Measurements from ENCODE around the gene RHO. TPM values are rescaled to one million over a fixed set of nuclear protein-coding genes. Genes with fewer than 3 reads are reported as not detected.
"Not testable (repeated sequence)": the region's sequence is repeated elsewhere in the genome, so short reads cannot be mapped to it uniquely, and the experiment has no call there.

RHO gene
- polyA plus RNA-seq (2013, experiment 1 of 4): not detected
- not detected for polyA plus RNA-seq (2013, experiment 2 of 4)
- polyA plus RNA-seq (2013, experiment 3 of 4): not detected
- not detected for polyA plus RNA-seq (2013, experiment 4 of 4)

GRCh38 chr3:129528589-129529100, at the start of gene RHO:
RHO (plus strand) TSS chr3:129528639; CDS start chr3:129528734, 95 bp downstream.
- Histone ChIP-seq H3K9me3 (ENCODE audit: control insufficient read depth, low read length) (no peaks in the 10 kb centered on the region), H3K36me3 (ENCODE audit: control insufficient read depth, insufficient read depth, low read length) (no peaks in the 10 kb centered on the region), H3K4me3 (ENCODE audit: insufficient read depth, low read depth, low read length) (no peak within 1 kb of the TSS), H3K4me1 (ENCODE audit: control insufficient read depth, insufficient read depth, low read length) (peaks cover 29% of the 10 kb centered on the region), H3K27ac (ENCODE audit: insufficient read depth, low read depth, low read length, poor library complexity, severe bottlenecking) (no peak within 1 kb of the TSS), H3K27me3 (ENCODE audit: control insufficient read depth, insufficient read depth, low read length, poor library complexity, severe bottlenecking) (no peaks in the 10 kb centered on the region)
- WGBS, 2 experiments: 95 to 96% methylated on average over 18 of the region's 18 CpGs

GRCh38 chr3:129481225-129481765, 47.1 kb upstream of the RHO start:
- H3K9me3 ChIP-seq (ENCODE audit: control insufficient read depth, low read length); H3K27me3 ChIP-seq (ENCODE audit: control insufficient read depth, insufficient read depth, low read length, poor library complexity, severe bottlenecking); H3K27ac ChIP-seq (ENCODE audit: insufficient read depth, low read depth, low read length, poor library complexity, severe bottlenecking); H3K4me3 ChIP-seq (ENCODE audit: insufficient read depth, low read depth, low read length): not testable (repeated sequence)
- WGBS, 2 experiments: 88 to 89% methylated on average over 4 to 5 of the region's 11 CpGs
- peaks cover 25% of the 10 kb centered on the region for H3K36me3 ChIP-seq (ENCODE audit: control insufficient read depth, insufficient read depth, low read length)
- peaks cover 23% of the 10 kb centered on the region for H3K4me1 ChIP-seq (ENCODE audit: control insufficient read depth, insufficient read depth, low read length)

- H3K36me3 ChIP-seq (ENCODE audit: control insufficient read depth, insufficient read depth, low read length): peaks cover 20% of the 10 kb centered on the region
- no peak overlapping the region for H3K4me3 ChIP-seq (ENCODE audit: insufficient read depth, low read depth, low read length)
- no peaks in the 10 kb centered on the region for H3K27me3 ChIP-seq (ENCODE audit: control insufficient read depth, insufficient read depth, low read length, poor library complexity, severe bottlenecking)
- WGBS, 2 experiments: 92% methylated on average over 12 of the region's 12 CpGs
- no peaks in the 10 kb centered on the region for H3K9me3 ChIP-seq (ENCODE audit: control insufficient read depth, low read length)
- H3K4me1 ChIP-seq (ENCODE audit: control insufficient read depth, insufficient read depth, low read length): peaks cover 28% of the 10 kb centered on the region
- H3K27ac ChIP-seq (ENCODE audit: insufficient read depth, low read depth, low read length, poor library complexity, severe bottlenecking): no peak overlapping the region
Observed at GRCh38 chr3:129481766-129482332, 46.6 kb upstream of the RHO start.

- Histone ChIP-seq H3K36me3 (ENCODE audit: control insufficient read depth, insufficient read depth, low read length) (peaks cover 12% of the 10 kb centered on the region), H3K4me3 (ENCODE audit: insufficient read depth, low read depth, low read length) (no peak overlapping the region), H3K27me3 (ENCODE audit: control insufficient read depth, insufficient read depth, low read length, poor library complexity, severe bottlenecking) (no peaks in the 10 kb centered on the region), H3K4me1 (ENCODE audit: control insufficient read depth, insufficient read depth, low read length) (peaks cover 33% of the 10 kb centered on the region), H3K9me3 (ENCODE audit: control insufficient read depth, low read length) (no peaks in the 10 kb centered on the region), H3K27ac (ENCODE audit: insufficient read depth, low read depth, low read length, poor library complexity, severe bottlenecking) (no peak overlapping the region)
- 50 to 59% methylated on average over 1 of the region's 1 CpG for WGBS, 2 experiments
Observed at GRCh38 chr3:129482721-129483120, 45.7 kb upstream of the RHO start.

- Histone ChIP-seq H3K4me3 (ENCODE audit: insufficient read depth, low read depth, low read length) (no peak overlapping the region), H3K36me3 (ENCODE audit: control insufficient read depth, insufficient read depth, low read length) (peaks cover 2% of the 10 kb centered on the region), H3K9me3 (ENCODE audit: control insufficient read depth, low read length) (no peaks in the 10 kb centered on the region), H3K27ac (ENCODE audit: insufficient read depth, low read depth, low read length, poor library complexity, severe bottlenecking) (no peak overlapping the region), H3K4me1 (ENCODE audit: control insufficient read depth, insufficient read depth, low read length) (peaks cover 33% of the 10 kb centered on the region), H3K27me3 (ENCODE audit: control insufficient read depth, insufficient read depth, low read length, poor library complexity, severe bottlenecking) (no peaks in the 10 kb centered on the region)
- WGBS, 2 experiments: 56 to 68% methylated on average over 8 of the region's 8 CpGs
Observed at GRCh38 chr3:129483870-129484269, 44.6 kb upstream of the RHO start.

- peaks cover 33% of the 10 kb centered on the region for H3K4me1 ChIP-seq (ENCODE audit: control insufficient read depth, insufficient read depth, low read length)
- H3K36me3 ChIP-seq (ENCODE audit: control insufficient read depth, insufficient read depth, low read length); H3K9me3 ChIP-seq (ENCODE audit: control insufficient read depth, low read length); H3K27me3 ChIP-seq (ENCODE audit: control insufficient read depth, insufficient read depth, low read length, poor library complexity, severe bottlenecking); H3K27ac ChIP-seq (ENCODE audit: insufficient read depth, low read depth, low read length, poor library complexity, severe bottlenecking); H3K4me3 ChIP-seq (ENCODE audit: insufficient read depth, low read depth, low read length): not testable (repeated sequence)
- 97 to 98% methylated on average over 6 of the region's 6 CpGs for WGBS, 2 experiments
Observed at GRCh38 chr3:129485146-129485545, 43.3 kb upstream of the RHO start.

- no peaks in the 10 kb centered on the region for H3K27me3 ChIP-seq (ENCODE audit: control insufficient read depth, insufficient read depth, low read length, poor library complexity, severe bottlenecking)
- 73 to 75% methylated on average over 11 of the region's 11 CpGs for WGBS, 2 experiments
- H3K4me3 ChIP-seq (ENCODE audit: insufficient read depth, low read depth, low read length): no peak overlapping the region
- H3K27ac ChIP-seq (ENCODE audit: insufficient read depth, low read depth, low read length, poor library complexity, severe bottlenecking): peak overlapping the region; percentile 47
- no peaks in the 10 kb centered on the region for H3K9me3 ChIP-seq (ENCODE audit: control insufficient read depth, low read length)
- peaks cover 33% of the 10 kb centered on the region for H3K4me1 ChIP-seq (ENCODE audit: control insufficient read depth, insufficient read depth, low read length)
- no peaks in the 10 kb centered on the region for H3K36me3 ChIP-seq (ENCODE audit: control insufficient read depth, insufficient read depth, low read length)
Observed at GRCh38 chr3:129485721-129486663, 42.4 kb upstream of the RHO start.

DNA sequence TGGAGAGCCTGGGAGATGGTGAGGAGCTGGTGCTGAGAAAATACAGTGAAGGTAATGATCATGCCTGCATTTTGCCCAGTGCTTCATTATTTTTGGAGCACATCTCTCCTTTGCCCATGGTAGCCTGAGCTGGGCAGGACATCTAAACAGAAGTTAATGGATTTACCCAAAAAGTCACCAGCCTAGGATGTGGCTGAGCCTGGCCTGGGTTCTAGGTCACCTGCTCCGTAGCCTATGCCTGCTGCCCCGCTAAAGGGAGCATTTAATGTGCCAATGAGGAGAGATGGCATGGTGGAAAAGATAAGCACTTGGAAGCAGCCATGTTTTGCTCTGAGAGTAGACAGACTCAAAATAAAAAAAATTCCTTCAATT, 41.8 kb upstream of the RHO start:
- Histone ChIP-seq H3K4me1 (ENCODE audit: control insufficient read depth, insufficient read depth, low read length) (peaks cover 33% of the 10 kb centered on the region), H3K27ac (ENCODE audit: insufficient read depth, low read depth, low read length, poor library complexity, severe bottlenecking) (peak overlapping the region; percentile 47), H3K9me3 (ENCODE audit: control insufficient read depth, low read length) (no peaks in the 10 kb centered on the region), H3K36me3 (ENCODE audit: control insufficient read depth, insufficient read depth, low read length) (no peaks in the 10 kb centered on the region), H3K4me3 (ENCODE audit: insufficient read depth, low read depth, low read length) (no peak overlapping the region), H3K27me3 (ENCODE audit: control insufficient read depth, insufficient read depth, low read length, poor library complexity, severe bottlenecking) (no peaks in the 10 kb centered on the region)
- 91 to 92% methylated on average over 2 of the region's 2 CpGs for WGBS, 2 experiments

DNA sequence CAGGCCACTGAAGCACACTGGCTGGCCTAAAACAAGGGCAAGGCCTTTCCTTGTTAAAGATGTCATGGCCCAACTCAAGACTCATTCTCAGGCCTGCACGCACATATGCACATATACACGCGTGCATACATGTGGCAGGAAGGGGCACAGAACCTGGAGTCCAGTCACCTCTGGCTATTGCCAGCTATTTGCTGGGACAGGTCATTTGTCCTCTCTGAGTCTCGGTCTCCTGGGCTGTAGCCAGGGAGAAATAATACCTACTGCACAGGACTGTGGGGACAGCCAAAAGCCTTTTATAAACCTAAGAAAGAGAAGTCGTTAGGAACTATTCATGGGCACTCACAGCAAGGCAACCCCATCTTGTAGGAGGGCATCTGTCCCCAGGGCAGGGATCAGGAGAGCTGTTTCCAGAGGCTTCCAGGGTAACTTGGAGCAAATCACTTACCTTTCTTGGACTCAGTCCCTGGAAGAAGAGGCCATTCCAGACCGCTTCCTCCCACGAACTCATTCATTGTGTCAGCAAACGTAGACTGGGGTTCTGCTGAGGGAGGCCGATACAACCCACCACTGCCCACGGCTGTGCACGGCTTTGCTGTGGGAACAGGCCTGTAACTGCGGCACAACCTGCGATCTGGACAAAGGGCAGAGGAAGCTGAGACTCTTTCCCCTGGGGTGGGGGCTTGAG, 41.1 kb upstream of the RHO start:
- WGBS, 2 experiments: 94% methylated on average over 13 of the region's 13 CpGs
- Histone ChIP-seq H3K27ac (ENCODE audit: insufficient read depth, low read depth, low read length, poor library complexity, severe bottlenecking) (no peak overlapping the region), H3K4me3 (ENCODE audit: insufficient read depth, low read depth, low read length) (no peak overlapping the region), H3K9me3 (ENCODE audit: control insufficient read depth, low read length) (no peaks in the 10 kb centered on the region), H3K36me3 (ENCODE audit: control insufficient read depth, insufficient read depth, low read length) (no peaks in the 10 kb centered on the region), H3K27me3 (ENCODE audit: control insufficient read depth, insufficient read depth, low read length, poor library complexity, severe bottlenecking) (no peaks in the 10 kb centered on the region), H3K4me1 (ENCODE audit: control insufficient read depth, insufficient read depth, low read length) (peaks cover 33% of the 10 kb centered on the region)
